ENCODE measurements around the gene TBC1D2B.
A peak's percentile ranks its signal among the peaks of the same experiment; 100 is the strongest.

TBC1D2B gene
- 237 to 439 reads per million in 2 donors for total RNA-seq

DNA sequence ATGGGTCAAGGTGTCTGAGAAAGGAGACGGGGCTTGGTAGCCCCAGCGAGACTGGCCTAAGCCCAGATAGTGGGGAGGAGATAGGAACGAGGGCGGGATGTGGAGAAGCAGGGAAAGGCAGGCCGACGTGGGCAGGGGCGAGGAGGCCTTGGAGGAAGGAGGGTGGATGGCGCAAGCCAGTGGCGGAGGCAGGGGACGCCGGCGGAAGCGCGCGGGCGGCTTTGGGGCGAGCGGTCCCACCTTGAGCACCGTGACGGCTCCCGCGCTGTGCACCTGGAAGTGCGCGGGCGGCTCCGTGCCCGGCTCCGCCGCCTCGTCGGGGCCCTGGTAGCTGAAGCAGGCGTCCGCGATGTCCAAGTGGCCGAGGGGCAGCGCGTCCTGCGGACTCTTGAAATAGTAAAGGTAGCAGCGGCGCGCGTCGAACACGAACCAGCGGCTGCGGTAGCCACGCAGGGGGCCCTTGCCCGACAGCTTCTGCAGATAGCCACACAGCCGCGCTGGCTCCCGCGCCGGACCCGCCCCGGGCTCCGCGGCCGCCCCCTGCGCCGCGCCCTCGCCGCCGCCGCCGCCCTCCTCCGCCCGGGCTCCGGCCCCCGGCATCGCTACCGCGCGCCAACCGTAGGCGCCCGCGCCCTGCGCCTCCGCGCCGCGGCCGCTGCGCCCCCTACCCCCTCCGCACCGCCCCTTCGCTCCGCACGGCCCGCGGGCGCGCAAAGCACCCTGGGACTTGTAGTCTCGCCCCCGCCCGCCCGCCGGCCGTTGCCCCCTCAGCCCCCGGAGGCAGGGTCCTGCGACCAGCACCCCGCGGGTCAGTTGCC is at the start of gene TBC1D2B:
Gene TBC1D2B, minus strand, starts transcription at position 659 of the 818 bp plus-strand sequence. Its CDS starts 59 bp downstream, at position 600.
- DNase-seq = peak; percentile 57

DNA sequence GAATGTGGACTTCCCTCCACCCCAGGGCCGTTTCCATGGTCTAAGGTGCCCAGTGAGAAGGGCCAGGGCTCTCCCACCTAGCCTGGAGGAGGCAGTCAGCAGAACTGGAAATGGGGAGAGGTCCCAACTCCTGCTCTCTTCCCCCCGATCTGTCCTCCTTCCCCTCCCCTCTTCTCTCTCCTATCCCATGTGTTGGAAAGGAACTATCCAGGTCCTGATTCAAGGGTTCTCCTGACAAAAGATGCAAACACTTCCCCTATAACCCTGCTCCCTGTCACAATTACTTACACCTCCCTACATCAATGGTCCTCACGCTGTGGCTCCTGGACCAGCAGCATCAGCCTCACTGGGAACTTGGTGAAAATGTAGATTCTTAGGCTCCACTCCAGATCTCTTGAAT is 47.8 kb upstream of the TBC1D2B start:
- no peak for DNase-seq

DNA sequence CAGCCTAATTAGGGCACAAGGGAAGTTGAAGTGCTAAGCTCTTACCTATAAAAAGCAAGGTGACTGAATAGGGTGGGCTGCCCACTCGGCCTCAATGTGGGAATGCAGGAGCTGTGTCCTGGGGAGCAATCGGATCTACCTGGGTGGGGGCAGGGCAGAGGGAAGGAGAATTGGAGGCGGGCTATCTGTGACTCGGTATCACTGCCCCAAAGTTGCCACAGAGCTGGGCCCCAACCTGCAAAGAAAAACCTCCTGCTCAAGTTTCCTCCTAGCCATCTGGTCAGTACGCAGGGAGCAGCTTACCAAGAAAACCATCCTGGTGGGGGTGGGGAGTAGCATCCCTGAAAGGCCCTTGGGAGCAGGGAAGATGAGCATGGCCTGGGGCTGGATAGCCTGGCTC is 43.0 kb upstream of the TBC1D2B start:
- no peak for DNase-seq

DNA sequence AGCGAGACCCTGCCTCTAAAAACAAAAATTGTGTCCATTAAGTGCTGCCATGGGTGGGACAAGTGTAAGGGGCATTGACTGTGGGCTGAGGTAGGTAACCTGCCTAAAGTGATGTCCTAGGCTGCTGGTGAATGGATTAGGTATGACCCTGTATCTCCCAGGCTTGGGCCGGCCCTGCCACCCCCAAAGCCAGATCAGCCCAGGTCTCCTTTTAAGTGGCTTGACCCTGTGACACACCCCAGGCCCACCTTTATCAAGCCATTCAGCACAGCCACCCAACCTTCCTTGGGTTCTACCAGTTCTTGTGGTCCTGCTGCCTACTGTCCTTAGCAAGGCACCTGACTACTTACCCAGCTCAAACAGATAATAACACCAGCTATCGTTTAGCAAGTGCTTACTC is 35.0 kb upstream of the TBC1D2B start:
- DNase-seq = no peak

DNA sequence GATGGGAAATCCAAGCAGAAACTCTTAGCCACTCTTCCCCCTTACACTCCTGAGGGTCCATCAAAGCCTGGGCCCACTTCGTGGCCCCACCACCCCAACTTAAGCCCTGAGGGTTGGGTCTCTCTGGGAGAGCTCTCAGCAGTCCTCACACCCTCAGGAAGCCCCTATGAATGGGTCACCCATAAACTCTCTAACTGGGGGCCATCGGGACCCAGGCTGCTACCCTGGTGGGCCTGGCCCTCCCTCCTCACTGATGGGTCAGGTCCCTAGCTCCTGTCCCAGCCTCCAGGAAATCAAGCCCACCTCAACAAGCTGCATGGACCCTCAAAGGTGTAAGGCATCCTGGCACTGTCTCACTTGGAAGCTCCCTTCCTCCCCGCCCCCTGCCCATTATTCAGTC is 34.3 kb upstream of the TBC1D2B start:
- no peak for DNase-seq

DNA sequence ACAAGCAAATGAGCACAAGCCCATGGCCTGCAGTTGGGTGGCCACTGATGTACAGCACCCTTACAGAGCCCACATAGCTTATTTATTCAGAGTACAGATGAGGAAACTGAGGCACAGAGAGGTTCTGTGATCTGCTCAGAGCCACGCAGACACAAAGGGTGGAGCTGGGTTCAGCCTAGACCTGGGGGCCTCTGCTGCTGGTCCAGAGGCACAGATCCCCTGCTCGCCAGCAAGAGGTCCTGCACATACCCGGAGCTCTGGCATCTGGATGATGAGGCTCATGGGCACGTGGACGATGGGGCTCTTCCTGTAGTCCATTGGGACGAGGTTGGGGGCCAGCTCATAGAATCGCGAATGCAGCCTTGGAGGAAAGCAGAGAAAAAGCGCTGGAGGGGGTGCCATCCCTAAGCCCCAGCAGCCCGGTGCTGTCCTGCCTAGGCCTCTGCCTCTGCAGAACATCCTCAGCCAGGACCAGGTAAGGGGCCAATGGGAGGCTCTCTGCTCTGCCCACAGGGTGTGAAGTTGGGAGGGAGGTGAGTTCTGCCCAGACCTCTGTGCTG is 33.5 kb upstream of the TBC1D2B start:
- no peak for DNase-seq

DNA sequence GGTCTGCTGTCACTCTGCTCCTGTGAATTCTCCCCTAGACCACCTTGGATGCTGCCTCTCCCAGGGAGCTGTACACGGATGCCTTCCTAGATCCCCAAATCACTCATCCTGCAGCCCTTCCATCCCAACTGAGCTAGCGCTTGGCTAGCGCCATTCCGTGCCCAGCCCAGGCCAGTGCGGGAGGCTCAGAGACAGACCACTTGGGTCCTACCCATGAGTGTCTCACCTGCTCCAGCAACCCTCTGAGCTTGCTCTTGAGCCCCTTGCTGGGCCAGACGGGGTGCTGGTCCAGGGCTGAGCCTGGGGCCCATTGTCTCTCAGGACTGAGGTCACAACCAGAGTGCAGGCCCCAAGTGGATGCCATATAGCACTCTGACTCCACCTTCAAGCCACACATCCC is 32.6 kb upstream of the TBC1D2B start:
- DNase-seq = no peak

DNA sequence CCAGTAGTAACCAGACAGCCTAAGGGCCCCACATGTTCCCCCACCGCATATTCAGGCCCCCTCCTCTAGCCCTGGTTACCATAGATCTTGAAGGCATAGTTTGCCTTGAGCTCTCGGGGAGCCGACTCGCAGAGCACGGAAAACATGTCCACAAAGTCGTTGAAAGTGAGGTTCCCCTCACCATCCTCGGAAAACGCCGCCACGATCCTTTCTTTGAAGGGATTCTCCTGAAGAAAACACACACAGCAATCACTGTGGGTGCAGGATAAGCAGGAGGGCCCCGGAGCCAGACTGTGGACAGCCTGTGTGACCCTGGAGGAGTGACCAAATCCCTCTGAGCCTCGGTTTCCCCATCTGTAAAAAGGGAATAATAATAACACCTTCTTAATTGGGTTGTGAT is 31.6 kb upstream of the TBC1D2B start:
- DNase-seq = no peak

DNA sequence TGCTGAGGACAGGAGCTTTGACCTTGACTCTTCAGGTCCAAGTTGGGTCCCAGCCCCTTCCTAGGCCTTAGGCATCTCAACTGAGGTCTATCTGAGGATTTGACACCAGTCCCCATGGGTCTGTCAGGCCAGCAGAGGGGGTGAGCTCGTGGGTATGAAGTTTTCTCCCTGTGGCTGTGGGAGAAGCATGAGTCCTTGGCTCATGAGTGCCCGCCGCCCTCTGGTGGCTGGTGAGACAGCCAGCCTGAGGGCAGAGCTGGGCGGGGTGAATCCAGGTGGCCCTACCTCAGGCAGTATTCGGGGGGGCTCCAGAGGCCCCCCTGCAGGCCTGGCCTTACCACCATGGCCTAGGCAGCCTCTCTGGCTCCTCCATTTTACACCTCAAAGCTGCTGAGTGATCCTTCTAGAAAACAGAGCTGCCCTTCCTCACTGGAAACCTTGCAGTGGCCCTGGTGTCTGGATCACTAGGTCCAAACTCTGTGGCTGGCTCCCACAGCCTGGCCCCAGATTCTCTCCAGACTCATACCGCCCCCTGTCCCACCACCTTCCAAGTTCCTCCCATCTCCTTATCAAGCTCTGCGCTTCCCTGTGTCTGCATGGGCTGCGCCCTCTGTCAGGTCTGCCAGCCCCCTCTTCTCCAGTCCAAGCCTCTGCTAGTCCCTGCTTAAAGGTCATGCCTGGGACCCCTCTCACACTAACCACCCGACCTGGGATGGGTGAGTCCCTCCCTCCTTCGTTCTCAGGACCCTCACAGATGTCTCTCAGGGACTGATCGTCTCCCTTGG is 31.0 kb upstream of the TBC1D2B start:
- peak; percentile 45 for DNase-seq

DNA sequence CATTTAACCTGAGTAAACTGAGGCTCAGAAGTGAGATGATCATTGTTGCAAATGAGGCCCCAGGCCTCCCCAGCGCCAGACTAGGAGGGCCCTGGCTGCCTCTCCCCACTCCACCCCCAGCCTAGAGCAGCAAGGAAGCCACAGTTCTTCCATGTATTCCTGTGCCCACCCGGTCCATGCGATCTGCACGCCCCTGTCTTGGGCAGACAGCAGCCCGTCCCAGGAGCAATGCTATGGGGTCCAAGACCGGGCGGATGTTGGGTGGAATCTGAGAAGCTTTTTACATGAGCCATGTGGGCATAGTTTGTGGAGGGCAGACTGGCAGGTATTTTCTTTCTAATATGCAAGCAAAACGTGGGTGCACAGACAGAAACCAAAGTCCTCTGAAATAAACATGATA is 30.0 kb upstream of the TBC1D2B start:
- no peak for DNase-seq

DNA sequence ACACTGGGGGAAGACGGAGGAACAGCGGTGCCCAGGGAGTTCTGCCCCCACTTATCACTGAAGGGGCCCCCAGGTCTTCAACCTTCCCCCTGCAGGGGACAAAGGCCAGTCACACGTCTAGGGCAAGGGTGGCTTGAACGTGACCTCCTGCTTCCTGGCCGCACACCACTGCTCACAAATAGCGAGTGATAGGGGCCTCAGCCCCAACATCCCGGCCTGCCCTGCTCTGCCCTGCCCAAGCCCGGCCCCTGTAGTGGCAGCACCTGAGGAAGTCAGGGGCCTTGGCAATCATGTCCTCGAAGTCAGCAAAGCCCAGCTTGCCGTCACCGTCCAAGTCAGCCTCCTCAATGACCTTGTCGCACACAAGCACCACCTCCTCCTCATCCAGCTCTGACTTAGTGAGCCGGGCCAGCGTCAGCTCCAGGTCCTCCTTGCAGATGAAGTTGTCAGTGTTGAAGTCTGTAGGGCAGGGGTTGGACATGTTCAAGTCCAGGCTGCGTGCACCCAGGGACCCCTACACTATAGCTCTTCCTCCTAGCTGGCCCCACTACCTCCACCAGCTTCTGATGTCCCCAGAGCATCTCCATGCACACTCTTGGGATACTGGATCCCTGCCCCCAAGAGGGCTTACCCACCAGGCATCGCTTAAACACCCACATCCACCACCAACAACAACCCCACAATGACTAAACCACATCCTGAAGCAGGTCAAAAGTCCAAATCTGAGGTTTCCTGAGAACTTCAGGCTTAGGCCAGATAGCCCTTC is 28.1 kb upstream of the TBC1D2B start:
- DNase-seq = no peak

DNA sequence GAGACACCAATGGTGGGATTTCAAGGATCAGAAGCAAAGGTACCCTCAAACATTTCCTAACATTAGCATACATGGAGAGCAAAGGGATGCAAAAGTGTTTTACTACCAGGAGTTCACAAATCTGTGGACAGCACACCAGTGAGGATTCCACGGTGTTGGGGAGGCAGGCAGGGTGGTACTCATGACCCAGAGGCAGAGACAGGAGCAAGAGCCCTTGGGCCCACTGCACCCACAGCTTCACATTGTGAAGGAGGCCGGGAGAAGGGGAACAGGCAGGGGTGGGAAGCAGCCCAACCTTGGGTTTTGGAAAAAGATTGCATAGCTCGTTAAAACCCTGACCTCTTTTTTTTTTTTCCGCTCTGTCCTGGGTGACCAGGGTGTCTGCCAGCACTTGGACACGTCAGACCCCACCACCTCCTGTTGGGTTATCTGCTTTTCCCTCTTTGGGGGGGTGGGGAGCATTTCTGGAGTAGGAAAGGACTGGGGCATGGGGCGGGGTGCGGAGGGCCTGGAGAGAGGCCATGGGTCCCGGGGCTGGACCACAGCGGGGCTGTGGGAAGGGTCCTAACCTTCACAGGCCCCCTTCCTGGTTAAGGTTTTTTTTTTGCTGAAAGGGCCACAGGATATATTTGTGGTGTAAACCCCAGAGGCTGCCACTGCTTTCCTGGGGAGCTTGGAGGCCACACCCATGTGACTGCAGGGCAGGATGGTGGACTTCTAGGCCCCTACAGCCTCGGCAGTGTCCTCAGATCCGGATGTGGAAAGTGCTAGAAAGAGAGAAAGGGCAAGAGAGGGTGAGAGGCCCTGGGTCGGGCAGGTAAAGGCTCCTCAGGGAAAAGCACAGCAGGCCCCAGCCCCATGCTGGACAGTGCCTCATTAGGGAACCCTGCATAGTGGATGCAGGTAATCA is 27.3 kb upstream of the TBC1D2B start:
- DNase-seq = no peak

DNA sequence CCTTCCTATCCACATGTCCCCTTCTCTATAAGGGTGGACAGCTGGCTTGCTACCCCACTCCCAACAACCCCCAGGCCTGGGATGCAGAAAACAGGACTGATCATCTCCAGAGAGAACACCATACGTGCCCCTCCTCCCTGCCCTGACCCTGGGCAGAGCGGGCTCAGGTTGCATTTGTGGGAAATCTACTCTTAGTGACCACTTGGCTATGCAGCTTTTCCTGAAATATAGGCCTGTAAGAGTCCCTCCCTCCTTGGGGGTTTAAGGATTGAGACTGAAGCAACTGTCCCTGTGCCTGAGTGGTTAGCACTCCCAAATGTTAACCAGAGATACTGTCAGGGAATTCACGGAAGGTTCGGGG is 26.6 kb upstream of the TBC1D2B start:
- DNase-seq = no peak

DNA sequence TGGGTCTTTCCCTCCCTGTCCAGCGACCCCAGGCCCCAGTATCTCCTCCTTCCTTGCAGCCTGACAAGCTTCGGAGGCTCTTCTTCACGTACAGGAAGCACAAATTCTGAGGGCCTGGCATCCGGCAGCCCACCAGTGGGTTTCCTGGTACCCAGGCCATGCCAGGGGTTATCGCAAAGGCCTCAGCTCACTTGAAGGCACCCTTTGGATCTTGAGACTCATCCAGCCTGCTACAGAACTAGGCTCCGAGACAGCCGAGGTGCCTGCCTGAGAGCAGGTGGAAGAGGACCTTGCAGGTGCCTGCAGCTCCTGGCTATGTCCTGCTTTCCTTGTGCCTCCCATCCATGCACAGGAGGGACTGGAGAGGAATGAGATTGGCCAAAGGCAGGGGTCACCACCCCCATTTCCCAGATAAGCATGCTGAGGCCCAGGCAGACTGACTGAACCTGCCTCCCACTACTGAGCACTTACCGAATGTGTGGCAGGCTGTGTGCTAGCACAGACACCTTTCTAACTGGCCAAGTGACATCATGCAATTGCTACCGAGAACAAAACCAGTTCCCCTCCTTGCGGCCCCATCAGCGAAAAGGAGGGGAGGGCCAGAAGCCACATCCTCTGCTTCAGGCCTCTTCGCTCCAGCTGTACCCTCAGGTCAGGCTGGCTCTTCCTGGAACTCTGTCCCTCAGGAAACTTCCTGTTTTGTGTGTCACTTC is 26.1 kb upstream of the TBC1D2B start:
- no peak for DNase-seq

DNA sequence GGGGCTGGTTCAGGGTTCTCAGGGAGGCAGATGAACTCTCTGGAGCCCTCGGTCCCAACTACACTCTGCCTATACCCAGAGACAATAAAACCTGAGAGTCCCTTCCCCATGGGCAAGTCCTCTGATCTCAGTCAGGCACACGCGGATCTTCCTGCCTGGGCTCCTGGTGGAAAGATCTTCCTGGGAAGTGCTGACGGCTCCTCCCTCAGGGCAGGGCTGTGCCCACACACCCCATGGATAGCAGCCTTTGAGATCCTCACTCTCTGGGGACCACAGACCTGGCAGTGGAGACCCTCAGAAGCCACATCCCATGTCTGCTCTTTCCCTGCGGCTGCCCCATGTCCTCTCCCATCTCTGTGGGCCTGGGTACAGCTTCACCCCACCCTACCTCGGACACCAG is 25.2 kb upstream of the TBC1D2B start:
- DNase-seq = no peak

DNA sequence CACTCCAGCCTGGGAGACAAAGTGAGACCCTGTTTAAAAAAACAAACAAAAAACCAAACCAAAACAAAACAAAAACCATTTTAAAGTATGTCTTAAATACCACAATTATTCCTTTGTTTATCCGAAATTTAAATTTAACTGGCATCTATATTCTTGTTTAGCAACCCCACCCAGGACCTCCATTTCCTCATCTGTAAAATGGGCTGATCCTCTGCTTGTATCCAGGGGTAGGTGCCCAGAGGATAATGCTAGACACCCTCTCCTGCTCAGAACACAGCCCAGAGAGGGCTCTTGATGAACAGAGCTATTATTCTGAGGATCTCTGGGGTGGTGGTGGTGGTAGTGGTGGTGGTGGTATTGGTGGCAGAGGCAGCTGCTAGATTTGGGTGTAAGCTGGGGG is 24.7 kb upstream of the TBC1D2B start:
- no peak for DNase-seq

DNA sequence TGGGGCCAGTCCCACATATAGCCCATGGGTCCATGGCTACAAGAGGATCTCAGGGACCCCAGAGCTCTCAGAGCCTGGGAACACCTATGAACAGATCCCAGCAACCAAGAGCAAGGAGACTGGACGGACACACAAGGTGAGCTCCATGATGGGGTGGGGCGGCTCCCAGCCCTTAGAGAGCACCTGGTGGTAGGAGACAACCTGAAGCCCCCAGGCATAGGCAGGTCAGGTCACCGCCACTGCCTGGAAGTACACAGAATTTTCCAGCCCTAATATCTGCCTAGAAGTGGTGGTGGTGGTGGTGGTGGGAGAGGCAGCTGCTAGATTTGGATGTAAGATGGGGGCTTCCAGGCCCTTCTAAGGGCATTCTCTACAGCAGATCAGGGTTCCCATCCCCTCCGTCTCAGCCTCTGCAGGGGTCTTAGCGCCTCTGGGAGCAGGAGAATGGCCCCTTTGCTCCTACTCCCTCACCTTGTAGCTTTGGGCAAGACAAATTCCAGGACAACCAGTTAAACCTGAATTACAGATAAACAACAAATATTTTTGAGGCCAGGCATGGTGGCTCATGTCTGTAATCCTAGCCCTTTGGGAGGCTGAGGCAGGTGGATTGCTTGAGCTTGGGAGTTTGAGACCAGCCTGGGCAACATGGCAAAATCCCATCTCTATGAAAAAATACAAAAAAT is 24.1 kb upstream of the TBC1D2B start:
- no peak for DNase-seq

DNA sequence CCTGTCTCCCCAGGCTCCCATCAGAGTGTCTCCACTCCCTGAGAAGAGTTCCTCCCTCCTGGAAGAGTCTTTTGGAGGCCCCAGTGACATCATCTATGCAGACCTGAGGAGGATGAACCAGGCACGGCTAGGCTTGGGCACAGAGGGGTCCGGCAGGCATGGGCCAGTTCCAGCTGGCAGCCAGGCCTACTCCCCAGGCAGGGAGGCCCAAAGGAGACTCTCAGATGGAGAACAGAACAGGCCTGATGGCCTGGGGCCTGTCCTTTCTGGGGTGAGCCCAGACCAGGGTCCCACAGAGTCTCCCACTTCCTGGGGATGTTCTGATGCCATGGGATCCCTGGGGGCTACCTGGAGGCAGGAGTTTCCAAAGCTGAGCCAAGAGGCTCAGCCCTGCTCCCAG is 23.4 kb upstream of the TBC1D2B start:
- DNase-seq = no peak

DNA sequence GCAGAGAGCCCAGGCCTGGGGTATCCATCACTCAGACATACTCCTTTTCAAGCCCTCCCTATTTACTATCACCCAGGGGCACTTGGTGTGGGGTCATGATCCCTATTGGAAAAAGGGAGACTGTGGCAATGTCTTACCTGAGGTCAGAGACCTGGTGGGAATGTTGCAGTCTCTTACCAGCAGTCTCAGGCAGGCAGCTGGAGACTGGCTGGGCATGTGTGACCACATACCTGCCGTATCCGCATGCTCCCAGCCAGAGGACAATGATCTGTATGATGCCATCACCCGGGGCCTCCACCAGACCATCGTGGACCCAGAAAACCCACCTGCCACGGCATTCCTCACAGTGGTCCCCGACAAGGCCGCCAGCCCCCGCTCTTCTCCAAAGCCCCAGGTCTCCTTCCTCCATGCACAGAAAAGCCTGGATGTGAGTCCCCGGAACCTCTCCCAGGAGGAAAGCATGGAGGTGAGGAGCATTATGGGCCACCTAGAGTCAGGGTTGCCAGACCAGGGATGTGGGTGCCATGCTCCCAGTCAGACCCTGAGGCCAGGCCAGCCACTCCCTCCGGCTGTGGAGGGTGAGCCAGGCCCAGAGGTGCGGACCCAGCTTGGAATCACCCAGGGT is 20.7 kb upstream of the TBC1D2B start:
- DNase-seq = no peak

DNA sequence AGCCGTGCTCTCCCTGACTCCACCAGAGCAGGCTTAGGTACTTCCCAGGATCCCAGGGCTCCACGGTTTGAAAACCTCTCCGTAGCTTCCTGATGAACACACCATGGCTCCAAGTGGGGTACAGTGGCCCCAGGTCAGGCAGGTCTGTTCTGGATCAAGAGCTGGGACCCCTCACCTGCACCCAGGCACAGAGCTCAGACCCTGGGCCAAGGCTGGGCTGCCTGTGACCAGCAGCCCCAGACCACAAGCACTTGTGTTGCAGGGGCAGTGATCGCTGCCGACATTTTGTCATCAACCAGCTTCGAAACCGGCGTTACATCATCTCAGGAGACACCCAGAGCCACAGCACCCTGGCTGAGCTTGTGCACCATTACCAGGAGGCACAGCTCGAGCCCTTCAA is 20.2 kb upstream of the TBC1D2B start:
- no peak for DNase-seq
